Stimulated activated CD8-positive, alpha-beta memory T cell treated with anti-CD3 and anti-CD28 coated beads, Interleukin-4, amount 100 ng/mL, for 24 hours (primary cell): ENCODE measurements around the gene RABGAP1L.

ENCODE experiments used
- DNase-seq: peaks from one replicate; pipeline ENCODE4 v3.0.0-alpha.2; 2020; ENCODE audit warnings: low read depth

RABGAP1L gene

DNA sequence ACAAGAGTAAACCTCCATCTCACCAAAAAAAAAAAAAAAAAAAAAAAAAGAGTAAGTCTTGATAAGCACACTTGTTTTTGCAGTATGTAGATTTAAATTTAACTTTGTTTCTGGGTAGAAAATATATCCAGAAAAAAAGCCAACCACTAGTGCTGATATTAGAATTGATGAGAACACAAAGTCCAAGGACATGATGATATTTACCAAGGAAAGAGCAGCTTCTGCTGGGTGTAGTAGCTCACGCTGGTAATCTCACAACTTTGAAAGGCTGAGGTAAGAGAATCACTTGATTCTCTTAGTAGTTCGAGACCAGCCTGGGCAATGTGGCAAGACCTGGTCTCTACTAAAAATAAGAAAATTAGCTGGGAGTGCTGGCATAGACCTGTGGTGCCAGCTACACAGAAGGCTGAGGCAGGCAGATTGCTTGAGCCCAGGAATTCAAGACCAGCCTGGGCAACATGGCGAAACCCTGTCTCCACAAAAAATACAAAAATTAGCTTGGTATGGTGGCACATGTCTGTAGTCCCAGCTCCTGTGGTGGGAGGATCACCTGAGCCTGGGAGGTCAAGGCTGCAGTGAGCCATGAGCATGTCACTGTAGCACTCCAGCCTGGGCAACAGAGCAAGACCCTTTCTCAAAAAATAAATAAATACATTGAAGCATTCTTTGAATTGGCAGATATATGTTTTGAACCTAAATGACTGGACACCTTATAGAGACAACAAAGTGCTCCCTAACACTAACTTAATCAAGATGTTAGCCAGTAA lies 776.8 kb downstream of the RABGAP1L start:
- DNase-seq = no peak

- no peak for DNase-seq
Observed at GRCh38 chr1:174938281-174939007, 779.1 kb downstream of the RABGAP1L start.

- no peak for DNase-seq
Observed at GRCh38 chr1:174939775-174940545, 780.6 kb downstream of the RABGAP1L start.

- DNase-seq = no peak
Observed at GRCh38 chr1:174940646-174941175, 781.4 kb downstream of the RABGAP1L start.

DNA sequence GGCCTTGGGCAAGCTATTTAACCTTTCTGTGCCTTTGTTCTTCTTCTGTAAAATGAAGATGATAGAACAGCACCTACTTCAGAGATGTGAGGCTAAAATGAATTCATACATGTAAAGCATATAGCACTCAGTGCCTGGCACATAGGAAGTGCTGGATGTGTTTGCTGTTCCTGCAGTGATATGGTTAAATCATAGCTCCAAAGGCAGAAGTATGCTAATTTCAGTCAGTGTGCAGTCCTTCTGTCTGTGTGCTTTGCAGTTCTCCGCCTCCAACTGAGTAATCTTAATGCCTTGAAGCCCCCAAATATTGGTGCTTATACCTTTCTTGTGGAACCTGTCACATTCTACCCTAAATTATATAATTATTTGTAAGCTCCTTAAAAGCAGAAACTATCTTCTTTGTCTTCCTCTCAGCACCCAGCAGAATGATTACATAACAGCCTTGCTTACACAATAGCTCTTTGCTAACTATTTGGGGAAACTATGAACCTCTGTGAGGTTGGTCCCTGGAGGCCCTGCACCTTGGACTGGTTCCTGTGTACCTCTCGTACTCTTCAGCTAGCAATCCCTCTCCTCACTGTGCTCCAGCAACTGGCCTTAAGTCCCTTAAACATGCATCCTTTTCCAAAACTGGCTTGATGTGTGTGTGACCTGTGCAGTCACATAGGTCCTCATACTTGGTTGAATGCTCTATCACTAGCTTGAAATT lies 783.4 kb downstream of the RABGAP1L start:
- no peak for DNase-seq

GRCh38 chr1:174946031-174946430 lies 786.7 kb downstream of the RABGAP1L start:
- no peak for DNase-seq

DNA sequence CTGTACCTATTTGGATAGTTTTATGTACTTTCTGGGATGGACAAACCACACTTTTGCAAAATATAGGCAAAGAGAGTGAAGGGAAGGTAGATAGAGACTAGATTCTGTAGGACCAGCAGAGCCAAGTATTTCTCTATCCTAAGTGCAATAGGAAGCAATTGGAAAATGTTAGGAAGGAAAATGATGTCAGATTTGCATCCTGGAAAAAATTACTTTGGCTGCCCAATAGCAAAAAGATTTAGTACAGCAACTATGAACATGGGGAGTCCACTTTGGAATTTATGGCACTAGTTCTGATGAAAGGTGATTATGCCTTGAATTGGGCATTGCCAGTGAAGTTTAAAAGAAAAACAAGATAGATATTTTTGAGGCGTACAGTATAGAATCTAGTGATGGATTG lies 789.7 kb downstream of the RABGAP1L start:
- DNase-seq = no peak

DNA sequence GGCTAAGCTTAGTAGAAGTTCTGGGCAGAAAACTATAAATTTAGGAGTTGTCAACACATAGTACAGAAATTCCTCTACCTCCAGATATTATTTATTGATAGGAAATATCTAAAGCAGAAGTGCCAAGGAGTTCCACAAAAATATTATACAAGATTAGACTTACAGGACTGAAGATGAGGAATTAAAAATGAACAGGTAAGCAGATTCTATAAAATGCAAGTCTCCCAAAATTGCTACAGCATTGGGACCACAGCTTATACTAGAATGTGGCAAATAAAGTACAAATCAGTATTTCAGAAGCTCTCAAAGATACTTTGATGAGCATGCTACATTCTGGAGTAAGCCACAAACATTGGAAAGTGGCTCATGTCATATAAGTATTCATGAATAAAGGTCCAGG lies 790.3 kb downstream of the RABGAP1L start:
- DNase-seq = no peak

GRCh38 chr1:174953285-174954072 lies 794.2 kb downstream of the RABGAP1L start:
- no peak for DNase-seq

- no peak for DNase-seq
Observed at GRCh38 chr1:174954073-174954460, 794.7 kb downstream of the RABGAP1L start.

- DNase-seq = no peak
Observed at GRCh38 chr1:174954671-174955669, 795.6 kb downstream of the RABGAP1L start.

- DNase-seq = no peak
Observed at GRCh38 chr1:174956086-174956485, 796.8 kb downstream of the RABGAP1L start.

GRCh38 chr1:174956976-174957375 lies 797.7 kb downstream of the RABGAP1L start:
- DNase-seq = no peak

GRCh38 chr1:174957829-174958228 lies 798.5 kb downstream of the RABGAP1L start:
- DNase-seq = no peak

- DNase-seq = no peak
Observed at GRCh38 chr1:174958396-174958795, 799.1 kb downstream of the RABGAP1L start.

GRCh38 chr1:174960362-174960761 lies 801.0 kb downstream of the RABGAP1L start:
- DNase-seq = no peak

DNA sequence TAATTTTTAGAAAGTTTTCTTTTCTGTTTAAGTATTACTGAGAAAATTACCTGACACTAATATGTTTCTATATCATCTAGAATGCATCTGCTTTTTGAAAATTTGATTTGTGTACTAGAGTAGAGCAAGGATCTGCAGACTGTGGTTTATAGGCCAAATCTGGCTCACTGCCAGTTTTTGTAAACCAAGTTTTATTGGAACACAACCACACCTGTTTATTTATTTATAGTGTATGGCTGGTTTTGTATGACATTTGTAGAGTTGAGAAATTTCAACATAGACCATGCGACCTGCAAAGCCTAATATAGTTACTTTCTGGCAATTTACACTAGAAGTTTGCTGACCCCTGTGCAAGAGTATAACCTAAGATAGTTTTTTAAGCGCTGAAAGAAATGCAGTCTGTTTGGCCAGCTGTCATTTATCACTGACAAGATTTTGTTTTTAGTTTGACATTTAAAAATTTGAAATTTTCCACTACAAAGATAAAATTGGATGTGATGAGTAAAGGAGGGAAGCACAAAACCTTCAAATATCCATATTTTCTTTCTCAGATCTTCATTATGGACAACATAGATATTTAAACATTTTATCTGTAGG lies 804.3 kb downstream of the RABGAP1L start:
- no peak for DNase-seq

DNA sequence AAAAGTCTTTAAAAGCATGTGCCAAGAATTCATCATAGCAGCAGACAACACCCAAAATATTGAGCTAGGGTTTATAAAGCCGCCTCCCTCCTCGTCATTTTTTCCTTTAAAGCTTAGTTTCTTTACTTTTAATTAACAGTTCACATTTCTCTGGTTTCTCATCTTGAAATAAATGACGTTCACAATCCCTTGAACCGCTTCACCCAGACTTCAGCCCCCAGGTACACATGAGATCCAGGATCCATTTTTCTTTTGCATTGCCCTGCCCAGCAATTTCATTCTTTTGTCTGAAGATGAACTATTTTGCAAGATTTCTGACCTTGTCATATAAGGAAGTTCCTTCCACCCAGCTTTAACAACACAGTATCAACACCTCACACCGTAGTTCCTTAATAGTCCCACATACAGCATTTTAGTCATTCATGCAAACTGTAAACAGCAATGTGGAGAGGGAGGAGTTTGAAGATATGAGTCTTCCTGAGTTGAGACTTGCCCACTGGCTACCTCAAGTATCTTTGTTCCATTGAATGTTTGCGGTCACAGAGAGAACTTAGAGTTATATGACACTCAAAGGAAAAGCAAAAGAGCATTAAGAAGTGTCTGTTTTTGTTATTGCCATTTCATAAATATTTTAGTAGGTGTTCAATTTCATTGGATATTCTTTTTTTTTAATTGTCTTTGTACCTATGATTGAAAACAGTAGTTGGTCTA lies 805.1 kb downstream of the RABGAP1L start:
- DNase-seq = no peak

- DNase-seq = no peak
Observed at GRCh38 chr1:174964972-174965361, 805.6 kb downstream of the RABGAP1L start.
